Fibroblast of the conjunctiva (primary cell): Measurements from ENCODE around the gene OPCML.

Source experiments
- DNase-seq: peaks from one replicate; pipeline ENCODE4 v3.0.0-alpha.2; 2010; ENCODE audit warnings: low read depth

OPCML gene

DNA sequence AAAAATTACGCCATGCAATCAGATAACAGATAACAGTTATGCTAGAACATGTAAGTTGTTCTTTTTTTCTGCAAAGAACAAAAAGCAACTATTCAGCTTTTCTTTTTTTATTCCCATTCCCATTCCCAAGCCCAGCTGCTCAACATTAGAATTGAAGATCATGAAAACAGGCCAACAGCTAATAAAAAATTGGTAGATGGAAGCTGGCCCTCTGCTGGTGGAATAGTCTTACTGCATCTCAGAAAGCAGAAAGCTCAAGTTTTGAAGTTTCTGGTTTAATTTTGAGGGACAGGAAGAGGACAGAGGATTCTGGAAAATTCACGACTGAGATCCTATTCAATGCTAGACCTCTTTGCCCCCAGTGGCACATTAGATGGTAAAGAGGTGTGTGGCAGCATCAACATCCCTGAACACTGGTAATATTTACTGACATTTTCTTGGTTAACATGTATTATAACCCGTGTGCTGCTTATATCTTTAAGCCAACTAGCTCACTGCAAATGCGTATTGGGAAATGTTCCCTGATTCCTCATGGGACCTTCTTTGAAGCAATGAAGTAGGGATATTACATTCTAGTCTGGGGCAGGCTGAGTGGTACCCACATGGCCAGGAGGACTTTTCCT, 591.2 kb downstream of the OPCML start:
- no peak for DNase-seq

DNA sequence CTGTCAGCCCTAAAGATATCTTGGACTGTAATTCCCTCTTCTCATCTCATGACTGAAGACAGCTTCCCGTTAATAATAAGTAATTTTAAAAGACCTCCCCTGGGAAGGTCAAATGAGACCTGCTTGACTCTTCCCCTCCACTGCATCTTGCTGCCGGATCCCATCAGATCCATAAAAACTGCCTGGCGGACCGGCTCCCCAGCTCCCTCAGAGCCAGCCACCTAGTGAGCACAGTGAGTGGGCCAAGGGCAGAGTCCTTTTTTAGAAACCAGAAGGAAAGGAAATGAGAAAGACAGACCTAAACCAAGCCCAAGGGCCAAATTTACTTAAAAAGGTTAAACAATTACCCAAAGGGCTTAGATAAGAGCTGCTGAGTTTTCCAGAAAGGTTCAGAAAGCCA, 595.3 kb downstream of the OPCML start:
- DNase-seq = no peak

DNA sequence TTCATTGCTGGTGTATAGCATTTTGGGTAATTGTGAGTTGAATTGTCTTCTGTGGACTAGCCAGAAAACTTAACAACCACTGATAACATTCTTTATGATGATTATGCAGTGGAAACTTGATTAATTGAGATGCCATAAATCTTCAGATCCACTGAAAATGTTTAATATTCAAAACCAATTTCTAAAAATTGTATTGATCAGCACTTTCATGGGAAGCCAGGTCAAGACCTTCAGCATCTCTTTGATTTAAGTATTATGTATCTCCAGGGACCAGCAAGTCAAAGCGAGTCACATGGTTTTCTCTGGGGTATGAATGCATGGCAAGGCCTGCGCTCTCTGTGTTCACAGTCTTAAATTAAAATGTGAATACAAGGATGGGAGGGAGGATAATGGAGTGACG, 596.9 kb downstream of the OPCML start:
- no peak for DNase-seq

DNA sequence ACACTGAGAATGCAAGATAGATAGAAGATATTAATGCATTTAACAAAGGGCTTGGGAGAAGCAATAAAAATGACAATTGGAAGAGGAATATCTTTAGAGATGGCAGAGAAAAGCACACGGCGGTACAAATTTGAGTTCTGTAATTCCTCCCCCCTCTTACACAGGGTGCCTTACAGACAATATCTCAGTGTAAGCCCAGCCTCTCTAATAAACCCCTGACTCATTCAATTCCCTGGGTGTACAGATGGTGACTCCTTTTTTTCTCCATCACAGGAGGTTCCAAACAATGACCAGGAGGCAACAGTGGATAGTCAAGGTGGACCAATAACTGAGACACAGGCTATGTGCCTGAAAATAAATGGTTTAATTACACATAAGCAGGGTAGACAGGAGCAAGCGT, 598.6 kb downstream of the OPCML start:
- DNase-seq = no peak

DNA sequence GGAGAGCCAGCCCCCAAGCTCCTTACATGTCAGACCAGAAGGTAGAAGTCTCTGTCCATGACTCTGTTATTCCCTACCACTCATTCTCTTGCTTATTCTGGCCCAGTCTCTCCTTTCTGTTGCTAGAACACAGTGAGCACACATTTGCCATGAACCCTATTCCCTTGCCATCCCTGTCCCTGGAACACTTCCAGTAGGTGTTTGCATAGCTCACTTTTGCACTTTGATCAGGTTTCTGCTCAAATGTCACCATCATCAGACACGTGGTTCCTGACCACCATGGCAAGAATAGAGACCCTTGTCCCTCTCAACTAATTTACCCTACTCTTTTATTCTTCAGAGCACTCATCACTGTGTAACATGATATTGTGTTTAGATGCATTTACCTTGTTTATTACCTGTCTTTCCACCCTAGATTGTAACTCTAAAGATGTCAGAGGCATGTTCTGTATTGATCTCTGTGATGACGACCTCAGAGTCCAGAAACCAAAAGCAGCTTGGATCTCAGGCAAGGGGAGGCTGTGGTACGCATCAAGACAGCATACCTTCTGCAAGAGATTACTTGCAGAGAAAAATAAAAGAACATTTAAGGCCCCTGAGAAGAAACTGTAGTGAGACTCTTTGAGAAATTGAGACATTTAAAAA, 606.4 kb downstream of the OPCML start:
- no peak for DNase-seq

DNA sequence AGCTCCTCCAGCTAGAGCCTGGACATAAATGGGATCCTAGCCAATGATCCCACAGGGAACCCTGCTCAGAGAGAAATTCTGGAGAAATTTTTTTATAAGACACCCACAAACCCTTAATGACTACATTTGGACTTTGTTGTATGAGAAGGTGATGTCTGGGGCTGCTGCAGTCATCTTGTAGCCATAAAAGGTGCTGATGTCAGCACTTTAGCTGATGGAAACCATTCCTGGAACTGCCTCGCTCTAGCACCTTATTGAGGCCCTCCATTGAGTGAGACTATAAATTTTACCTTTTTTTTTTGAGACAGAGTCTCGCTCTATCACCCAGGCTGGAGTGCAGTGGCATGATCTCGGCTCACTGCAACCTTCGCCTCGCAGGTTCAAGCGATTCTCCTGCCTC, 610.7 kb downstream of the OPCML start:
- no peak for DNase-seq

DNA sequence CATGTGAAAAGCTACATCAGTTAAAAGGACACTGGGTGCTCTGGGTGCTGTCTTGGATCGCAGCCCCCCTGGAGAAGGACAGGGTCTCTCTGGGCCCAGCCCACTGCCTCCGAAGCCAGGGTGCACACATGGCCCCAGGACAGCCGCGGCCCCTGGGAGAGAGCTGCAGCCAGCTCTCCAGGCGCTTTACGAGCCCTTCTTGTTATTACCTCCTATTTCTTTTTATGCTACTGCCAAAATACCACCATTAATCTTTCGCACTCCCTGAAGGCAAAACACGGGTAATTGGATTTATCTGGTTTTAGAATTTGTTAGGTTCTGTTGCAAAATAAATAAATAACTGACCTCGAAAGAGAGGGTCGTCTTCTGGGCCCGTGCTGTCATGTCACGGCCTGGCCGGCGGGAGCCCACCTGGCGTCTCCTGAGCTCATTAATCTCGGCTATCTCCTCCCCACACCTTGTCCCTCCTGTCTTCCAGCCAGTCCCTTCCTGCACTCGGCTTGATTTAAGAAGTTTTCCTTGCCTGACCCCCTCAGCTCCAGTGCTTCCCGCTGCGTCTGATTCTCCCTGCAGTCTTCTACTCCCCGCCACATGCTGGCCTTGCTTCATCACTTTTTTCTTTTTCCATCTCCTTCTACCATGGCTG, 611.7 kb downstream of the OPCML start:
- DNase-seq = no peak

DNA sequence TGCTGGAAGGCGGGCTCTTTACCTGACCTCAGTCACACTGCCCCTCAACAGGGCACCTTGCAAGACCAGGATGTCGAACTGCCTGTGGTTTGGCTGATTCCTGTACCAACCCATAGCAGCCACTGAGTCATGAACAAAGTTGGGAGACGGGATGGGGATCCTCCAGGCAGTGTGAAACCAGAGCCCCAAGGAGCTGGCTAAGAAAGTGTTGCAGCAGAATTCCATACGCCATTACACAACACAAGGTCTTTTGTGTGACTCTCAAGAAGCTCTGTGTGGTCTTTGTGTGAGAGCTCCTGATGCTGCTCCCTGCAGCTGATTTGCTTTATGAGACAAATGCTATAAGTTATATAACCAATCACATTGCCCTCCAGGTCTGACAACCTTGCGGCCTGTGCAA, 617.7 kb downstream of the OPCML start:
- DNase-seq = no peak

DNA sequence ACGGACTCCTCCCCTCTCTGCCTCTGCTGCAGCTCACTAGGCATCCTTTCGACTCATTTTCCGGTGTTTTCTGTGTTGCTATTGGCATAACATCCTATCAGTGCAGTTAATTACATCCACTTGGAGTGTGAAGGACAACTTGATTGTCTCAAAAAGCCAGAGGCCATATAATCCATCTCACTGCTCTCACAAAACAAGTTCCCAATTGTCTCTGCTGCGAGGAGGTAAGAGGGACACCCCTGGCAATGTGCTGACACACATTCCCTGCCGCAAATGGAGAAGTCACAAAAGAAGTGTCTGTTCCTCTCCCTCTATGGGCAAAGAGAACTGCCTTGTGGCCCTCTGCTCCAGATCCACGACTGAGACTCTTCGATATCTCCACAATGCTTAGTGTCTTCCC, 618.4 kb downstream of the OPCML start:
- DNase-seq = no peak

DNA sequence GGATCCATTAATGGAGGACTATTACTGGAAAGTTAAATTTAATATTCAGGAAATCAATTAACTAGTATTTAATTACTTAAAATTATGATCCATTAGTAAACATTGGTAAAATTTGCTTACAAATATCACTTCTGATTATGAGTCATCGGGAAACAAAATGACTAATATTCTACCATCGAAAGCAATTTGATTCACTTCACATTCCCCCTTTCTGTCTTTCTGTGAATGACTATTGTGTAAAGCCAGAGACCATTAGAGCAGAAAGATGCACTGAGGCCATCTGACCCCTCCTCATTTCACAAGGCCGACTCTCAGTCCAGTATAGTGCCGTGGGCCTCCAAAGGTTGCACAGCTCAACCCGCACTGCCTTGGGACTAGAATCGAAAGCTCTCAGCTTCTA, 619.0 kb downstream of the OPCML start:
- no peak for DNase-seq

DNA sequence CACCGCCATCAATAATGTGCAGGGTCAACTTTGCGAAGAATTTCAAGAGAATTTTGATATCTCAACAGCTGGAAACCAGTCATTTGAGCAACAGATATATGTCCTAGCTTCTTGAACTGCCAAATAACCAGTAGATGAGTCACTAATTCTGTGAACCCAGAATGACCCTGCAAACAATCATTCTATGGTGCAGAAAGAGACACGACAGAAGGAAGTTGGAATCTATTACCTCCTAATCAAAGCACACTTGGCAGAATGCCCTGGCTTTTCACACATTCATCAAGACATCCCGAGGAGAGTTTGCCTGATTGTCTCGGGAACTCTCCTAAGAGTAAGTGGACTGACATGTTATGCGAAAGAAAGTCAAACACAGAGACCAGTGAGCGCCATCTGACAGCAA, 621.1 kb downstream of the OPCML start:
- no peak for DNase-seq

DNA sequence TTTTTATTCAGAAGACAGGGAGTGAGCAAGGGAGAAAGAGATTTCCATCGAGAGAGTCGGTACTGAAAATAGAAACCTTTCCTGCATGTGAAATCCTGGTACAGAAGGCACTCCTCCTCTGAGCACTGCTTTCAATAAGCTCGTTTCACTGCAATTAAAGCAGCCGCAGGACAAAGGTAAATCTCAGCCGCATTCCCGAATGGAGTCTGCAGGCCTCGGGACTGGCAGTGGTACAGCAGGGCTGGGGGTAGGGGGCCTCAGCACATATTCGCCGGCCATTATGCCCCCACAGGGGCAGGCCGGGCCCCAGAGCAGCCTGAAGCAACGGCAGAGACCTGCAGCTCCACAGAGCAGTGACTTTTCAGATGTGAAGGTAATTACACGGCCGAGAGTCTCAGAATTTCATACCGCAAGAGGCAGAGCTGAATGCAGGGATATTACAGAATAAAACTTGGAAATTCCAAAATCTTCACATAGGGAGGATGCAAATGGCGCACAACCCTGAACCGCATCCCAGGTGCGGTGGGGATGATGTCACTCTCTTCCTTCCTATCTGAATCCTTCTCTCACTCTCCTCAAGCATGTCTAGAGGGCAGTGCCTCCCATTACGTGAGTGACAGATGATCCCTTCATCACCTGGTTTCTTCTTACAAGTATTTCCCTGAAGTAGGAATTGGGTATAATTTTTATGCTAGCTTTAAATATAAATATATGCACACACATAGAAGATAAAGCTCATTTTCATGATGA, 622.1 kb downstream of the OPCML start:
- no peak for DNase-seq

DNA sequence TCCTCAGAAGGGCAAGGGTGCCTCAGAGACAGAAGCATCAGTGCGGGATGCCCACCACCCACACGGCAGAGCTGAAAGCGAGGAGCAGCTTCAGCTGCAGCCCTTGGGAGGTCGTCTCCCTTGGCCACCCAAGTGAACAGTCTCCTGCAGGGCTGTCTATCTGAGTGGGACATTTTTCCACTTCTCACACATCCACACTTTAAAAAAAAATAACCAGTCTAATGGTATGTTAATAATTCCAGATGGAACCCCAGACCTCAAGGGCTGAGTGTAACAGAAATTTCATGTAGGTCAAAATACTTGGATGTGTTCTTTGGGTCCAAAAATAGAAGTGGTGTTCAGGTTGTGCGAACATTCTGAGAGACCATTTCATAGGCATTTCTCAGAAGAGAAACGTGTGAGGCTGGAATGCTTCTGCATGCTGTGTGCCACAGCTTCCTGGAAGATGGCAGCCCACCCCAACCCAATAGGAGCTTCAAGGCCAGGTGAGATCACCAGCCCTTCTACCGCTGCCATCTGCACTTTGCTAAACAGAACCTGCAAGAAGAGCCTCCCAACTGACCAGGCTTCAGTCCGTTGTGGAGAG, 623.2 kb downstream of the OPCML start:
- no peak for DNase-seq

DNA sequence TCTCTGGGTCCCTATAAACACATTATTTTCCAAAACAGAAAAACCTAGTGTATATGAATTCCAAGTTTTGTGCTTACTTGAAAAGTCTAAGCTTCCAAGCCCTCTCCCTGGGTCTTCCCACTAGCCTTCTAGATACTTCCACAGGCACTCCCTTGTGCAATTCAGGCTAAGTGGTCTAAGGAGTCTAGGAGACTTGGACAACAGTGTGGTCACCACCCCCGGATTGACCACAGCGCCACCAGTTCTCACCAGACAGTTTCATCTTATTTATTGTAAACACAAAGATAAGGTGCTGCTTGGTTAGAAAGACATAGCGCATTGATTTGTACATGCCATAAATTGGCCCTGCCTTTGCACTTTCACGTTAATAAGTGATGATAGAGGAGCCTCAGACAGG, 623.9 kb downstream of the OPCML start:
- DNase-seq = no peak

DNA sequence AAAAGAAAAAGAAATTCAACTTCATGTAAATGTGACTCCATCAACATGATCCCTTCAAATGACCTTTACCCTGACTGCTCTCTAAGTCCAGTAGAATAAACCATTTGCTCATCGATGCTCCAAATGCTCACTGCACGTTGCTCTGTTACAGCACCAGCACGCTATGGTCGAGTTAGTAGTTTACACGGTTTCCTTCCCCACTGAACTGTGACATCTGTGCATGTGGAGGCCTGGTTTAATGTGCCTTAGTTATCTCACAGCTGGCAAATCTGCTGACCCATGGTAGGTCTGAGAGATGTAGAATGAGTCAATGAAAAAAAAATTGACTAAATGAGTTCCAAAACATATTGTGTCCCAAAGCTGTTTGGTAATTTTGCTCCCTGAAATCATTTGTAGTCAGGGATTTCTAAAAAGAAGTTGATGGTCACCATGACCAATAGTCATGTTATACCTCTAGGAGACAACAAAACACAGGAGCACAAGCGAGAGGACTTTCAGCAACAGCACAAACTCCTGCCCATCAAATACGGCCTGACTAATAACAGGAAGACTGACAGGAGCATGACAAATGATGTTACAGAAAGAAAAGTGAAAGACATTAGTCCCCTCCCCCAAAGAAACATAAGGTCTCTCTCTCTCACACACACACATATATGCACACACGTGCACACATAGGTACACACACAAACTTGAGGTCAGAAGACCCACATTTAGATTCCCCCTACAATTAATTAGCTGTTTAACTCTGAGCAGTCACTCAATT, 624.5 kb downstream of the OPCML start:
- no peak for DNase-seq

DNA sequence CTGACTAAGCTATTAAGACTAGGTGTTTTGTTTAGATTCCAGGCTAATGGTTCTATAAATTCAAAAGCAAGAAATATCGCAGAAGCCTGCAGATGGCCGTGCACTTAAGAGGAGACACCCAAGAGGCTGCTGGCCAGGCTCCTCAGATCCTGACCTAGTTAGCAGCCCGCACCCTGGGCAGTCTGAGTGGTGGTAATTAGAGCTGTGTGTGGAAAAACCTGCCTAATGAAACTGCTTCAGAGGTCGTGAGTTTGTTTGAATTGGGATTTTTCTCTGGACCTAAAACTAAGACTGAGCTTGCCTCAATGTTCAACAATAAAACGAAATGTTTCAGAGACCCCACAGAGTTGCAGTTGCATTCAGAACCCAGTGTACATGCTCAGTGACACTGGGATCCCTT, 627.7 kb downstream of the OPCML start:
- DNase-seq = no peak

DNA sequence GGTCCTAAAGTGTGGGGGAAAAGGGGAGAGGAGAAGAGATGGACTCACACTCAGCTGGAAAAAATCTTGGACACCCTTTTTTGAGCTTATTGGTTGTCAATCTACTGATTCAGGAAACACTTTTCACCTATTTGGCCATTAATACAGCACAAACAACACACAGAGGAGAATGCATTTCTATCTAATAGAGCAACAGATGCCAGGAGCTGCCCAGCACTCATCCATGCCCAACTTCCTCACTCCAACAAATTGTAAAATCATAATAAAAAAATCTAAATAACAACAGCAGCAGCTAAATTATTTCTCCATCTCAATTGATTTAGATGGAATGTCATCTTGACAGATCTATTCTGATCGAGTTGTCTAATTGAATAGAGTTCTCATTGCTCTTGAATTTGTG, 628.2 kb downstream of the OPCML start:
- DNase-seq = no peak

DNA sequence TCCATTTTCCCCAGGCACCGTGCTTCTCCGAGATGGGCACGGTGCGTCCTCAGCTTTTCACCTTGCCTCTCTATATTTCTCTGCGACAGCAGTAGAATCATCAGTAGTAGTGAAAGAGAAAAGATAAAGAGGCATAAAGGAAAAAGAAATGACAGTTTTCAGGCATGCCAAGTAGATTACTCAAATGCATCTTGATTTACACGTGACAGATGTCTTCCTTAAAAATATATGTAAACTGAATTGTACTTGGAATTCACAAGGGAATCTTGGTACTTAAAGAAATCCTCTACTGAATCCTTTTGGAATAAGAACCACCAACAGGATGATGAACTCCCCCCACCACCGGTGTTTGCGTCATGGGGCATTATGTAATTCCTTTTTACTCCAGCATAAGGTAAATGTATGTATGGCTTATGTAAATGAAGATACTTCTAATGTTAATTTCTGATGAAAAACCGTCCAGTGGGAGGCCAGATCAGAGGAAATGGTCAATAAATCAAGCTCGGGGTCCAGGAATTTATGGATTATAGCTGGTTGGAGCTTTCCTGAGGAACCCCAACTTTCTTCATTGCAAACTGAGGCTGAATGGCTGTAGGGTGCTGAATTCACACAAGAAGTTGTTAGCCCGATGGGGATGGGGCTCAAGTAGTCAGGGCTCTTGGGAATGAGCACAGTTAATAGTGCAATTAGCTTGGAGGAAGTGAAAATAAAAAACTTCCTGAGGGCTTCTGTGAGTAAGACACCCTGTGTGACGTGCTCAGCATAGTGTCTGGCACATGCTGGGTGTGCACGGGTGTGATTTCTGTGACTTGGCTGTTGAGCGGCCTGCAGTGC, 630.4 kb downstream of the OPCML start:
- DNase-seq = no peak

DNA sequence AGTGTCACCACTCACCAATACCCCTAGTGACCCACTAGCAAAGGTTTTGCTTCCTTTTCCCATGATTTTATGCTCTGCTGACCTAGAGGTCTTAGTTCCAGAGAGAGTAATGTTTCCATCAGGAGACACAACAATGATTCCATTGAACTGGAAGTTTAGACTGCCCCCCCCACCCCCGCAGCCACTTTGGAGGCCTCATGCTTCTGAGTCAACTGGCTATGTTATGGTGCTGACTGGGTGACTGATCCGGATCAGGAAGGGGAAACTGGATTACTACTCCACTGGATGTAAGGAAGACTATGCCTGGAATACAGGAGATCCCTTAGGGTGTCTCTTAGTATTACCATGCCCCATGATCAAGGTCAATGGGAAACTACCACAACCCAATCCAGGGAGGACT, 633.6 kb downstream of the OPCML start:
- DNase-seq = no peak

DNA sequence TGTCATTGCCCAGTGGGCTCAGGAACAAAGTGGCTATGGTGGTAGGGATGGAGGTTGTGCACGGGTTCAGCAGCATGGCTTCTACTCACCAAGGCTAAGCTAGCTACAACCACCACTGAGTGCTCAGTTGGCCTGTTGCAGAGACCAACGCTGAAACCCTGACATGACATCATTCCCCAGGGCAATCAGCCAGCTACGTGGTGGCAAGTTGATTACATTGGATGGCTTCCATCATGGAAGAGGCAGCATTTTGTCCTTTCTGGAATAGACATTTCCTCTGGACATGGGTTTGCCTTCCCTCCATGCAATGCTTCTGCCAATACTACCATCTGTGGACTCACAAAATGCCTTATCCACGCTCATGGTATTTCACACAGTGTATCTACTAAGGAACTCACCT, 634.3 kb downstream of the OPCML start:
- DNase-seq = no peak

DNA sequence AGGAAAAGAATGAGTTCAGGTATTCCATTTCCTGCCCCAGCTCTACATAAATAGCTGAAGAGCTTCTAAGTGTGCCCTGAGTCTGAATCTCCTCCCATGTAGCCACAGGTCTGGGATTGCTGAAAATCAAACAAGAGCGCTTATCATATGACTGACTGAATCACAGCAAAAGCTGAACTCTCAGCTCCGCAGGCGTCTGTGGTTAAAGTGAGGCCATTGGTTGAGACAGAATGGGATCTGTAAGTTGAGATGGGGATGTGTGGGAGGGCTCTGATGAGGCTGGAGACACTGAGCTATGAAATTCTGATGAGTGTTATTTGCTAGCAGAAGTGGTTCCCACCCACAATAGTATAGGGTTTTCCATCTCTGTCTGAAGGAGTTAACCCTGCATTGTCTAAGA, 637.0 kb downstream of the OPCML start:
- DNase-seq = no peak
